Endothelial cell (in vitro differentiated cells): ENCODE measurements around the gene SELENOW. TPM values are rescaled to one million over a fixed set of nuclear protein-coding genes. Genes with fewer than 3 reads are reported as not detected.
"Not testable (repeated sequence)": the region's sequence is repeated elsewhere in the genome, so short reads cannot be mapped to it uniquely, and the experiment has no call there.

Experiments
- DNase-seq: peaks from one replicate; pipeline ENCODE4 v3.0.0; 2021; ENCODE audit warnings: low spot score
- H3K27ac Mint-ChIP-seq: one replicate; pipeline ENCODE4 v1.8.0; 2021; ENCODE audit warnings: mixed read lengths, inconsistent platforms; ENCODE audit not compliant: unreplicated experiment
- H3K27me3 Mint-ChIP-seq: one replicate; pipeline ENCODE4 v1.8.0; 2021; ENCODE audit warnings: mild to moderate bottlenecking, moderate library complexity, mixed read lengths, inconsistent platforms; ENCODE audit not compliant: unreplicated experiment
- H3K36me3 Mint-ChIP-seq: one replicate; pipeline ENCODE4 v1.8.0; 2021; ENCODE audit warnings: mild to moderate bottlenecking, low read depth, mixed read lengths, inconsistent platforms; ENCODE audit not compliant: unreplicated experiment
- H3K4me1 Mint-ChIP-seq: one replicate; pipeline ENCODE4 v1.8.0; 2021; ENCODE audit warnings: mild to moderate bottlenecking, mixed read lengths, inconsistent platforms; ENCODE audit not compliant: unreplicated experiment
- H3K4me3 Mint-ChIP-seq: one replicate; pipeline ENCODE4 v1.8.0; 2021; ENCODE audit warnings: mild to moderate bottlenecking, mixed read lengths, inconsistent platforms; ENCODE audit not compliant: unreplicated experiment
- H3K9me3 Mint-ChIP-seq: one replicate; pipeline ENCODE4 v1.8.0; 2021; ENCODE audit warnings: mixed read lengths, inconsistent platforms; ENCODE audit not compliant: unreplicated experiment
- CTCF ChIP-seq: fragments of 200-600 bp; sonication (generic); IDR thresholded peaks from one replicate; pipeline ENCODE4 v1.5.0; 2021; ENCODE audit warnings: antibody characterized with exemption; ENCODE audit not compliant: unreplicated experiment
- total RNA-seq: library from RNA; stranded (reverse); fragmentation: NEBNext Ultra II Directional; extraction: Animal tissue kit (Norgen Biotek cat#: 25700); gene quantifications from one replicate; pipeline ENCODE4 v1.2.1, GENCODE V29; 2021; ENCODE audit not compliant: unreplicated experiment

Gene SELENOW
- total RNA-seq, 1 donor from 2014 or later = 791 TPM

- H3K36me3 Mint-ChIP-seq = no peaks in the 10 kb centered on the region
- no peak for TF ChIP-seq CTCF
- peaks cover 3% of the 10 kb centered on the region for H3K27me3 Mint-ChIP-seq
- DNase-seq = no peak
- no peak overlapping the region for H3K27ac Mint-ChIP-seq
- no peaks in the 10 kb centered on the region for H3K9me3 Mint-ChIP-seq
- H3K4me1 Mint-ChIP-seq = no peaks in the 10 kb centered on the region
- H3K4me3 Mint-ChIP-seq = no peak overlapping the region
Measured at GRCh38 chr19:47802521-47803043, 24.1 kb downstream of the SELENOW start.

GRCh38 chr19:47803148-47803547 lies 24.6 kb downstream of the SELENOW start:
- H3K4me3 Mint-ChIP-seq, H3K9me3 Mint-ChIP-seq, H3K27me3 Mint-ChIP-seq, H3K27ac Mint-ChIP-seq, DNase-seq, H3K4me1 Mint-ChIP-seq, H3K36me3 Mint-ChIP-seq: not testable (repeated sequence)

- H3K27me3 Mint-ChIP-seq, H3K27ac Mint-ChIP-seq, DNase-seq, H3K4me1 Mint-ChIP-seq, H3K36me3 Mint-ChIP-seq, H3K4me3 Mint-ChIP-seq, H3K9me3 Mint-ChIP-seq: not testable (repeated sequence)
Measured at GRCh38 chr19:47803671-47804070, 25.2 kb downstream of the SELENOW start.

GRCh38 chr19:47804451-47804850 lies 25.9 kb downstream of the SELENOW start, which contains the start of gene TPRX1:
Gene TPRX1 (minus strand): TSS chr19:47804551. CDS start chr19:47804539, 12 bp downstream.
- H3K4me1 Mint-ChIP-seq, DNase-seq, H3K27me3 Mint-ChIP-seq, H3K9me3 Mint-ChIP-seq, H3K36me3 Mint-ChIP-seq, H3K4me3 Mint-ChIP-seq, H3K27ac Mint-ChIP-seq: not testable (repeated sequence)

- H3K9me3 Mint-ChIP-seq = no peaks in the 10 kb centered on the region
- H3K4me3 Mint-ChIP-seq = no peak overlapping the region
- H3K36me3 Mint-ChIP-seq = no peaks in the 10 kb centered on the region
- TF ChIP-seq CTCF = no peak
- H3K4me1 Mint-ChIP-seq = no peaks in the 10 kb centered on the region
- no peak overlapping the region for H3K27ac Mint-ChIP-seq
- DNase-seq = no peak
- peaks cover 1% of the 10 kb centered on the region for H3K27me3 Mint-ChIP-seq
Measured at GRCh38 chr19:47805313-47805712, 26.8 kb downstream of the SELENOW start.

GRCh38 chr19:47806435-47806834 lies 27.9 kb downstream of the SELENOW start:
- Mint-ChIP-seq H3K36me3 (no peaks in the 10 kb centered on the region), H3K27me3 (peaks cover 1% of the 10 kb centered on the region), H3K9me3 (no peaks in the 10 kb centered on the region), H3K4me1 (no peaks in the 10 kb centered on the region), H3K27ac (no peak overlapping the region), H3K4me3 (no peak overlapping the region)
- TF ChIP-seq CTCF = no peak
- no peak for DNase-seq
